Small intestine (tissue), 7 donors: ENCODE measurements around the gene CFAP299. TPM values are rescaled to one million over a fixed set of nuclear protein-coding genes. Genes with fewer than 3 reads are reported as not detected.

Source experiments
- DNase-seq, 2 donors: peaks; one replicate each; pipeline versions ENCODE4 v3.0.0 to v3.0.0-alpha.2; 2013
- FAIRE-seq: peaks from 2 replicates; lab custom pipeline; 2012; peaks lifted over from hg19 to GRCh38; lab: Jason Lieb, UNC
- H3K27ac ChIP-seq, 3 donors: one replicate each; pipeline ENCODE4 v1.5.1; 2013; ENCODE audit warnings: low read length in 2 of 3, mild to moderate bottlenecking in 2 of 3, control low read depth in 1 of 3, inconsistent platforms in 1 of 3, low read depth in 1 of 3, moderate library complexity in 1 of 3
- H3K27me3 ChIP-seq, 3 donors: one replicate each; pipeline ENCODE4 v1.6.1; 2013; ENCODE audit warnings: low read length in 3 of 3, inconsistent platforms in 1 of 3; ENCODE audit not compliant: control insufficient read depth in 3 of 3, insufficient read depth in 3 of 3
- H3K36me3 ChIP-seq, 3 donors: one replicate each; pipeline ENCODE4 v1.6.1; 2013; ENCODE audit warnings: low read length in 3 of 3, inconsistent platforms in 1 of 3, low read depth in 1 of 3, mild to moderate bottlenecking in 1 of 3, moderate library complexity in 1 of 3; ENCODE audit not compliant: control insufficient read depth in 3 of 3, insufficient read depth in 2 of 3
- H3K4me1 ChIP-seq, 3 donors: one replicate each; pipeline ENCODE4 v1.6.1; 2013; ENCODE audit warnings: low read length in 2 of 3, inconsistent platforms in 1 of 3, low read depth in 1 of 3, mild to moderate bottlenecking in 1 of 3, moderate library complexity in 1 of 3; ENCODE audit not compliant: control insufficient read depth in 3 of 3, insufficient read depth in 2 of 3
- H3K4me3 ChIP-seq, 3 donors: one replicate each; pipeline ENCODE4 v1.5.1; 2013; ENCODE audit warnings: low read length in 3 of 3, control low read depth in 1 of 3, inconsistent platforms in 1 of 3, low read depth in 1 of 3, mild to moderate bottlenecking in 1 of 3, moderate library complexity in 1 of 3
- H3K9me3 ChIP-seq, 2 donors: one replicate each; pipeline ENCODE4 v1.6.1; 2013; ENCODE audit warnings: low read depth in 1 of 2, low read length in 1 of 2; ENCODE audit not compliant: control insufficient read depth in 2 of 2, insufficient read depth in 1 of 2
- WGBS, 3 donors: extraction: QIAGEN DNeasy Blood & Tissue Kit; methylation state at CpG; one replicate each; pipeline ENCODE4 v1.1.7; 2013; 5-methylcytosine and 5-hydroxymethylcytosine counted together
- polyA plus RNA-seq, 4 donors: library from polyadenylated mRNA; stranded (reverse) in 3 of 4; unstranded in 1 of 4; fragments of 200-250 nt in 3 of 4; fragments of 120-200 nt in 1 of 4; gene quantifications; one replicate each; pipeline versions ENCODE4 v1.2.1 to v1.2.3, GENCODE V29; 2013
- donor health status: healthy with polysubstance abuse.
- donor health status: control.
- donor health status: control.
- donor health status: Bipolar disorder and iron deficiency.
- donor health status: healthy.

CFAP299 gene
- polyA plus RNA-seq, 4 donors: not detected

DNA sequence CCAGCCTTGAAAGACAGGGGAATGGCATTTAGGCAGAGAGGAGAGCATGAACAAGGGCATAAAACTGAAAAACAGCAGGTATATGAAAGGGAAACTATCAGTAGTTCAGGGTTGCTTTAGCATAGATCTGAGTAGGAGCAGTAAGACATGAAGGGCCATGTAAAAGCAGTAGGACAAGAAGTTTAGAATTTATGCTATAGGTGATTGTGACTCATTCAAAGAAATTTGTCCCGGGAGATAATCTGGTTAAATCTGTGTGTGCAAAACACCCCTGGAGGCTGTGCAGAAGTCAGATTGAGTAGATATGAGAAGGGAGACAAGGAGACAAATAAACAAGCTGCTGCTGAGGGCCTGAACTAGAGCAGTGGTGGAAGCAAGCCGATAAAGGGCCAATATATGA, 585.9 kb downstream of the CFAP299 start:
- FAIRE-seq (no peak), DNase-seq (no peak)
- H3K36me3 ChIP-seq: no peaks in the 10 kb centered on the region
- 66 to 83% (median 70%) methylated on average over 2 of the region's 2 CpGs for WGBS, 3 donors
- H3K27me3 ChIP-seq: no peaks in the 10 kb centered on the region
- no peak overlapping the region for H3K4me3 ChIP-seq
- H3K27ac ChIP-seq: no peak overlapping the region
- H3K9me3 ChIP-seq: no peaks in the 10 kb centered on the region
- H3K4me1 ChIP-seq: no peaks in the 10 kb centered on the region

DNA sequence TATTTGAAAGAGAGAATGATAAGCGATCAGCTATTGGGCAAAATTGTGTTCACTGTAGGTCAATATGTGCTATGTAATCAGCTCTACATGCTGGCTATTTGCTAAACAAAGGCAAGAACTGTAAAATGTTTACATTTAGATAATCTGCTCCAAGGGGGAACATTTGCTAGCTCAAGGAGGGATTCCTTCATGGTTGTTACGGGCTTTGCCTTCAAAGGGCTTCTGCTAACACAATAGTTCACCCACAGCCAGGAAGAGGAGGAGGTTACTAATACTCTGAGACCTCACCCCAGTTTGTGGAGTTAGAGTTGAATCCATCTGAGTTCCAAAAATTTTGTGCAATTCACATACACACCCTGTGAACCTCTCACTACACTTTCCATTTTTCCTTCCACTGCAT, 587.4 kb downstream of the CFAP299 start:
- H3K27ac ChIP-seq: no peak overlapping the region
- no peaks in the 10 kb centered on the region for H3K4me1 ChIP-seq
- WGBS, 3 donors: 82 to 85% (median 84%) methylated on average over 2 of the region's 2 CpGs
- FAIRE-seq (no peak), DNase-seq (no peak)
- H3K4me3 ChIP-seq: no peak overlapping the region
- H3K27me3 ChIP-seq: no peaks in the 10 kb centered on the region
- H3K9me3 ChIP-seq: no peaks in the 10 kb centered on the region
- no peaks in the 10 kb centered on the region for H3K36me3 ChIP-seq

DNA sequence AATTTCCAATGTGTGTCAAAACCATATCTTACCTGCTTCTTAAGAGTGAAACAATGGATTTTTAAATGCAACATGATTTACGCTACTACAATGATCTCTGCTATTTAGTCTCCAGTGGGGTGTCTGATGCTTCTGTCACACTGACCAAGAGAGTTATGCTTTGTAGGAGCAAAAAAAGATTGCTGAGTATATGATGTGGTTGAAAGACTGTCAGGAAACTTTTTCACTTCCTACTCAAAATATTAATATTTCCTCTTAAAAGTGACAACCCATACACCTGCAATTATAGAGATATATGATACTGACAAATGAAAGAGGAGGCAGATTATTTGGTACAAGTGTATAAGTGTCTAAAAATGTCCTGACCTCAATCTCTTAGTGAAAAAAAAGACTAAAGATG, 589.8 kb downstream of the CFAP299 start:
- Histone ChIP-seq H3K27ac (no peak overlapping the region), H3K4me3 (no peak overlapping the region), H3K36me3 (no peaks in the 10 kb centered on the region), H3K27me3 (no peaks in the 10 kb centered on the region), H3K4me1 (peaks cover 0 to 2% (median 2%) of the 10 kb centered on the region in 3 donors), H3K9me3 (no peaks in the 10 kb centered on the region)
- FAIRE-seq: no peak
- 97 to 99% (median 98%) methylated on average over 1 of the region's 1 CpG for WGBS, 3 donors
- DNase-seq: no peak

GRCh38 chr4:80926446-80926845, 590.9 kb downstream of the CFAP299 start:
- H3K4me1 ChIP-seq: peaks cover 0 to 4% (median 3%) of the 10 kb centered on the region in 3 donors
- WGBS, 3 donors: 46 to 68% (median 57%) methylated on average over 1 of the region's 1 CpG
- no peaks in the 10 kb centered on the region for H3K27me3 ChIP-seq
- no peaks in the 10 kb centered on the region for H3K36me3 ChIP-seq
- H3K27ac ChIP-seq: no peak overlapping the region
- FAIRE-seq: no peak
- DNase-seq: peak in 1 of 2 donors; percentile 25
- no peak overlapping the region for H3K4me3 ChIP-seq
- H3K9me3 ChIP-seq: no peaks in the 10 kb centered on the region

DNA sequence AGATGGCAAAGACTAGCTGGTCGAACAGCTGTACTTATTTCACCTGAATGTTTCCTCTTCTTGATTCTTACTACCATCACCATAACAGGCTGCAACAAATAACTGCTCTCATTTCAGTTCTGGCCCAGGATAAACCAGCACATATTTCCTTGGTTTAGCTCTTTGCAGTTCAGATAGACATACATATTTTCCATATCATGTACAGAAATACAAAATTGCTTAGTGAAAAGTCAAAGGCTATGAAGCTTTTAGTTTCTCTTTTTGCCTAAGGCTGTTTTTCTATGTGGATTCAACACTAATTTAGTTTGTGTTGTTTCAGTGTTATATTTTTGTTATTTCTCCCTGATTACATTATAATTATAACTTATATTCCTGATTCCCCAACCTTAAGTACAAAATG, 591.4 kb downstream of the CFAP299 start:
- Histone ChIP-seq H3K27me3 (no peaks in the 10 kb centered on the region), H3K36me3 (no peaks in the 10 kb centered on the region), H3K4me3 (no peak overlapping the region), H3K9me3 (no peaks in the 10 kb centered on the region), H3K4me1 (peaks cover 0 to 4% (median 3%) of the 10 kb centered on the region in 3 donors), H3K27ac (no peak overlapping the region)
- 42 to 82% (median 55%) methylated on average over 1 of the region's 1 CpG for whole genome bisulfite sequencing, 3 donors
- FAIRE-seq: no peak
- DNase-seq: no peak

GRCh38 chr4:80927420-80927819, 591.9 kb downstream of the CFAP299 start:
- 87 to 89% (median 89%) methylated on average over 3 of the region's 3 CpGs for WGBS, 3 donors
- no peak overlapping the region for H3K4me3 ChIP-seq
- no peak overlapping the region for H3K27ac ChIP-seq
- peaks cover 0 to 4% (median 3%) of the 10 kb centered on the region in 3 donors for H3K4me1 ChIP-seq
- no peaks in the 10 kb centered on the region for H3K9me3 ChIP-seq
- DNase-seq (no peak), FAIRE-seq (no peak)
- H3K36me3 ChIP-seq: no peaks in the 10 kb centered on the region
- H3K27me3 ChIP-seq: no peaks in the 10 kb centered on the region

GRCh38 chr4:80931631-80932081, 596.1 kb downstream of the CFAP299 start:
- Histone ChIP-seq H3K36me3 (no peaks in the 10 kb centered on the region), H3K27me3 (no peaks in the 10 kb centered on the region), H3K4me1 (peaks cover 0 to 4% (median 3%) of the 10 kb centered on the region in 3 donors), H3K27ac (no peak overlapping the region), H3K9me3 (no peaks in the 10 kb centered on the region), H3K4me3 (no peak overlapping the region)
- 51 to 61% (median 60%) methylated on average over 4 of the region's 4 CpGs for WGBS, 3 donors
- FAIRE-seq: no peak
- no peak for DNase-seq

DNA sequence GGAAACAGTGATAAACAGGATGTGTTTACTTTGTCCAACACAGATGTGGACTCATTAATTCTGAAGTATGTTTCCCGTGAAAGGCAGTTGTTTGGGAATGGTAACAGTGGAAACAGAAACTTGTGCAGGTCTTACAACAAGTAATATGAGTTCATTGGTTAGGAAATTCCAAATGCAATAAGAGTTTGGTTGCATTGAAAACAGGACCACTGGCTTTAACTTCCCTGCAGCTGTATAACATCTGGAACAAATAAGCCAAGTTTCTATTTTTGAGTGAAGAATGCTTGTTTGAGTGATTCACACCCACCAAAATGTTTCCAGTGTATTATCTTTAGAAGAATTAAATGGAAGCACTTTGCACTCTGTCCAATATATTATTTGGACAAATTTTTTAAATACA, 612.6 kb downstream of the CFAP299 start:
- FAIRE-seq: no peak
- WGBS, 3 donors: 46 to 63% (median 56%) methylated on average over 1 of the region's 1 CpG
- no peak for DNase-seq
- Histone ChIP-seq H3K4me1 (no peaks in the 10 kb centered on the region), H3K9me3 (no peaks in the 10 kb centered on the region), H3K4me3 (no peak overlapping the region), H3K36me3 (no peaks in the 10 kb centered on the region), H3K27ac (no peak overlapping the region), H3K27me3 (no peaks in the 10 kb centered on the region)

DNA sequence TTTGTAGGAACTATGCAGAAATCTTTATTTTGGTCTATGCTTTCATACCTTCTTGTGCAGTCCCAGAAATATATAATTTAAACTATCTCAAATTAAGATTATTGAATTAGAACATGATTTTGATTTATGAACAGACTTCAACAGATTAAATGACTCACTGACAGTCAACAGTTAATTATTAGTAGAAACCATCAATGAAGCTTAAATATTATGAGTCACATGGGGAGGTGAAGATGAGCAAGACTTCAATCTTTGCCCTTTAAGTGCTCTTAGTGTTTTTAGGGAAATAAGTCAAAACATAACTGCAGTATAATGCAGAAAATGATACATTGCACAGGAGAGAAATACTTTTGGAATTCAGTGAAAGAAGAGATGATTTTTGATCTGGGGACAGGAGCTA, 613.5 kb downstream of the CFAP299 start:
- Histone ChIP-seq H3K9me3 (no peaks in the 10 kb centered on the region), H3K36me3 (no peaks in the 10 kb centered on the region), H3K27ac (no peak overlapping the region), H3K27me3 (no peaks in the 10 kb centered on the region), H3K4me1 (no peaks in the 10 kb centered on the region), H3K4me3 (no peak overlapping the region)
- no peak for DNase-seq
- FAIRE-seq: no peak
